GM18507 (cell line): ENCODE results near the gene DPYD.

Source experiments
- DNase-seq: peaks from one replicate; pipeline ENCODE4 v3.0.0; 2011; ENCODE audit warnings: low read depth; ENCODE audit not compliant: insufficient read length; ENCODE audit errors: extremely low spot score
- FAIRE-seq: peaks from 2 replicates; lab custom pipeline; 2011; peaks lifted over from hg19 to GRCh38; lab: Jason Lieb, UNC

The DPYD gene

GRCh38 chr1:97573553-97573952, 347.3 kb downstream of the DPYD start:
- FAIRE-seq (no peak), DNase-seq (no peak)

GRCh38 chr1:97572561-97572960, 348.3 kb downstream of the DPYD start:
- DNase-seq (no peak), FAIRE-seq (no peak)

GRCh38 chr1:97571760-97572159, 349.1 kb downstream of the DPYD start:
- no peak for DNase-seq
- FAIRE-seq, result no peak

GRCh38 chr1:97570691-97571090, 350.1 kb downstream of the DPYD start:
- DNase-seq (no peak), FAIRE-seq (no peak)

GRCh38 chr1:97567000-97567749, 353.7 kb downstream of the DPYD start:
- no peak for FAIRE-seq

GRCh38 chr1:97565886-97566285, 354.9 kb downstream of the DPYD start:
- DNase-seq, result no peak
- FAIRE-seq, result no peak

More at GRCh38 chr1:97567000-97567749, 353.7 kb downstream of the DPYD start:
- no peak for DNase-seq

GRCh38 chr1:97563926-97564325, 356.9 kb downstream of the DPYD start:
- DNase-seq (no peak), FAIRE-seq (no peak)

GRCh38 chr1:97562081-97562480, 358.8 kb downstream of the DPYD start:
- FAIRE-seq, result no peak
- no peak for DNase-seq

GRCh38 chr1:97560714-97561113, 360.1 kb downstream of the DPYD start:
- FAIRE-seq, result no peak
- DNase-seq, result no peak

GRCh38 chr1:97553971-97554370, 366.9 kb downstream of the DPYD start:
- no peak for DNase-seq
- FAIRE-seq, result no peak

- FAIRE-seq, result no peak
These were observed 369.7 kb downstream of the DPYD start for GRCh38 chr1:97551113-97551512.

GRCh38 chr1:97545446-97545845, 375.4 kb downstream of the DPYD start:
- no peak for FAIRE-seq
- no peak for DNase-seq

More at GRCh38 chr1:97551113-97551512, 369.7 kb downstream of the DPYD start:
- no peak for DNase-seq

GRCh38 chr1:97540346-97540888, 380.4 kb downstream of the DPYD start:
- FAIRE-seq (no peak), DNase-seq (no peak)

GRCh38 chr1:97538113-97538512, 382.7 kb downstream of the DPYD start:
- FAIRE-seq, result no peak

GRCh38 chr1:97533358-97533757, 387.5 kb downstream of the DPYD start:
- DNase-seq (no peak), FAIRE-seq (no peak)

More at GRCh38 chr1:97538113-97538512, 382.7 kb downstream of the DPYD start:
- no peak for DNase-seq

- FAIRE-seq (no peak), DNase-seq (no peak)
These were observed 391.2 kb downstream of the DPYD start for GRCh38 chr1:97529600-97529999.

GRCh38 chr1:97524211-97524610, 396.6 kb downstream of the DPYD start:
- FAIRE-seq, result no peak

GRCh38 chr1:97516588-97516987, 404.2 kb downstream of the DPYD start:
- no peak for DNase-seq
- no peak for FAIRE-seq

More at GRCh38 chr1:97524211-97524610, 396.6 kb downstream of the DPYD start:
- no peak for DNase-seq

GRCh38 chr1:97508653-97509218, 412.1 kb downstream of the DPYD start:
- DNase-seq (no peak), FAIRE-seq (no peak)

GRCh38 chr1:97507863-97508262, 413.0 kb downstream of the DPYD start:
- FAIRE-seq (no peak), DNase-seq (no peak)

GRCh38 chr1:97506368-97506767, 414.5 kb downstream of the DPYD start:
- no peak for DNase-seq
- peak; percentile 35 for FAIRE-seq
